ENCODE results near the gene OR2T27.
"Not testable (repeated sequence)": the region's sequence is repeated elsewhere in the genome, so short reads cannot be mapped to it uniquely, and the experiment has no call there.

DNA sequence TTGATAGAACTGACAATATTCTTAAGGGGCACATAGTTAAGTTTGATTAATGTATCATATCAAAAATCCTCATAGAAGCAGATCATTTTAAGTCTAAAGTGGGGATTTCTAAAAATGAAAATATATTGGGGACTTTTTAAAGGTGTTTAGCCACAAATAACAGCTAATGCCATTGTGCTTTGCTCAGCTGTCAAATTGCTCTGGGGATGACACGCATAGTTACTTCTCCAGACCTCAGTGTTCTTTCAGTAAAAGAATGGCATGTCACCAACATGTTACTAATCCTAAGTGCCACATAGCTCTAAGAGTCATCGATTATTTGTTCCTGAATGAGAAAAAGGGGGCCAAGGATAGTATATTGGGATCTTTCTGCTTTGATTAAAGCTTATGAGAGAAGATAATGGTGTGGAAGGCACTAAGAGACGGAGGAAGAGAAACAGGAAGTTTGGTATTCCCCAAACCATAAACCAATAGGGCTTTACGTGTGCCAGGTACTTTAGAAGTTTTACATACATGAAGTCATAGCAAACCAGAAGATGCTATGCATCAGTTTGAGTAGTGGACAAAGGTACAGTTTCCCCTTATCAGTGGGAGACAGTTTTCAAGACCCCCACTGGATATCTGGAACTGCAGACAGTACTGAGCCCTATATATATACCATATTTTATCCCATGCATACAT lies 12.2 kb downstream of the OR2T27 start:
- not testable (repeated sequence) for TF ChIP-seq CTCF (IDR thresholded peaks at IDR 0.05; ENCODE audit: insufficient read depth, low read length); POLR2AphosphoS5 (IDR thresholded peaks at IDR 0.05; ENCODE audit: low read depth); SPI1 (IDR thresholded peaks at IDR 0.05; ENCODE audit: borderline replicate concordance, low read depth)
- TF ChIP-seq, protein P1, sequence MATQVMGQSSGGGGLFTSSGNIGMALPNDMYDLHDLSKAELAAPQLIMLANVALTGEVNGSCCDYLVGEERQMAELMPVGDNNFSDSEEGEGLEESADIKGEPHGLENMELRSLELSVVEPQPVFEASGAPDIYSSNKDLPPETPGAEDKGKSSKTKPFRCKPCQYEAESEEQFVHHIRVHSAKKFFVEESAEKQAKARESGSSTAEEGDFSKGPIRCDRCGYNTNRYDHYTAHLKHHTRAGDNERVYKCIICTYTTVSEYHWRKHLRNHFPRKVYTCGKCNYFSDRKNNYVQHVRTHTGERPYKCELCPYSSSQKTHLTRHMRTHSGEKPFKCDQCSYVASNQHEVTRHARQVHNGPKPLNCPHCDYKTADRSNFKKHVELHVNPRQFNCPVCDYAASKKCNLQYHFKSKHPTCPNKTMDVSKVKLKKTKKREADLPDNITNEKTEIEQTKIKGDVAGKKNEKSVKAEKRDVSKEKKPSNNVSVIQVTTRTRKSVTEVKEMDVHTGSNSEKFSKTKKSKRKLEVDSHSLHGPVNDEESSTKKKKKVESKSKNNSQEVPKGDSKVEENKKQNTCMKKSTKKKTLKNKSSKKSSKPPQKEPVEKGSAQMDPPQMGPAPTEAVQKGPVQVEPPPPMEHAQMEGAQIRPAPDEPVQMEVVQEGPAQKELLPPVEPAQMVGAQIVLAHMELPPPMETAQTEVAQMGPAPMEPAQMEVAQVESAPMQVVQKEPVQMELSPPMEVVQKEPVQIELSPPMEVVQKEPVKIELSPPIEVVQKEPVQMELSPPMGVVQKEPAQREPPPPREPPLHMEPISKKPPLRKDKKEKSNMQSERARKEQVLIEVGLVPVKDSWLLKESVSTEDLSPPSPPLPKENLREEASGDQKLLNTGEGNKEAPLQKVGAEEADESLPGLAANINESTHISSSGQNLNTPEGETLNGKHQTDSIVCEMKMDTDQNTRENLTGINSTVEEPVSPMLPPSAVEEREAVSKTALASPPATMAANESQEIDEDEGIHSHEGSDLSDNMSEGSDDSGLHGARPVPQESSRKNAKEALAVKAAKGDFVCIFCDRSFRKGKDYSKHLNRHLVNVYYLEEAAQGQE (IDR thresholded peaks at IDR 0.05; ENCODE audit: insufficient replicate concordance, low read depth), result not testable (repeated sequence)
